K562 (cell line): ENCODE measurements around the gene BOLA1. TPM values are rescaled to one million over a fixed set of nuclear protein-coding genes. Genes with fewer than 3 reads are reported as not detected.

Source experiments
- ATAC-seq: fragments of 200-7000 bp; cut with Tn5 transposase; 3 replicates; pipeline ENCODE4 v1.9.1; 2020; ENCODE audit warnings: moderate library complexity
- BruUV-seq: library from RNA; stranded (reverse); fragments of 400-500 nt; replicated peaks from 2 replicates; lab custom pipeline; 2021; lab: Mats Ljungman, UMichigan
- CTCF ChIA-PET: fragments of 300-600 bp; formaldehyde crosslinking; extraction: SDS; loops from one replicate; lab custom pipeline; 2021; ENCODE audit warnings: low intra/inter-chr PET ratio; lab: Yijun Ruan, JAX
- POLR2A ChIA-PET: fragments of 300-600, 350-650 bp; sonication (Branson Sonifier 250); formaldehyde crosslinking; extraction: SDS; loops from one replicate; lab custom pipeline; 2021; ENCODE audit warnings: antibody characterized with exemption, inconsistent platforms; lab: Yijun Ruan, JAX
- DNase-seq, 4 experiments: peaks; one replicate each; pipeline versions ENCODE4 v3.0.0 to v3.0.0-alpha.2; 2011 to 2018; ENCODE audit warnings: low spot score in 3 of 4, mixed read lengths in 3 of 4; ENCODE audit errors: extremely low read depth in 1 of 4
- FAIRE-seq: peaks from 2 replicates; lab custom pipeline; 2011; peaks lifted over from hg19 to GRCh38; lab: Jason Lieb, UNC
- H2AFZ ChIP-seq: 2 replicates; pipeline ENCODE4 v1.6.0; 2011; ENCODE audit warnings: low read depth, low read length, control low read depth, inconsistent platforms
- H3K27ac ChIP-seq: fragments of 200-600 bp; 3 replicates; pipeline ENCODE4 v1.8.0; 2011; ENCODE audit warnings: low read depth, mild to moderate bottlenecking, control low read depth, inconsistent platforms, low read length, moderate library complexity, mixed read lengths; ENCODE audit errors: extremely low read depth
- H3K27me3 ChIP-seq, 2 experiments: fragments of 300-600 bp in 1 of 2; 2 replicates in 1 of 2; 3 replicates in 1 of 2; pipeline versions ENCODE4 v1.6.0 to v1.8.0; 2011; ENCODE audit warnings: inconsistent platforms in 2 of 2, low read length in 2 of 2, mild to moderate bottlenecking in 1 of 2, mixed read lengths in 1 of 2, moderate library complexity in 1 of 2; ENCODE audit not compliant: control insufficient read depth in 2 of 2, insufficient read depth in 2 of 2
- H3K36me3 ChIP-seq: fragments of 300-600 bp; 3 replicates; pipeline ENCODE4 v1.8.0; 2011; ENCODE audit warnings: mild to moderate bottlenecking, low read length, inconsistent platforms; ENCODE audit not compliant: control insufficient read depth, insufficient read depth
- H3K4me1 ChIP-seq, 2 experiments: fragments of 200-600 bp in 1 of 2; replicated peaks in 1 of 2; 2 replicates in 1 of 2; 3 replicates in 1 of 2; pipeline versions ENCODE4 v1.5.1 to v1.8.0; 2011; ENCODE audit warnings: inconsistent platforms in 2 of 2, low read length in 2 of 2, mild to moderate bottlenecking in 1 of 2, mixed read lengths in 1 of 2, moderate library complexity in 1 of 2; ENCODE audit not compliant: control insufficient read depth in 2 of 2, insufficient read depth in 2 of 2
- H3K4me2 ChIP-seq: 2 replicates; pipeline ENCODE4 v1.6.1; 2011; ENCODE audit warnings: low read length, control low read depth, inconsistent platforms, mixed read lengths; ENCODE audit not compliant: insufficient read depth
- H3K4me3 ChIP-seq: fragments of 200-600 bp; sonication (generic), shearing (Covaris generic); 2 replicates; pipeline ENCODE4 v1.5.1; 2016; ENCODE audit warnings: control low read depth, inconsistent platforms
- H3K79me2 ChIP-seq: fragments of 200-600 bp; 3 replicates; pipeline ENCODE4 v1.8.0; 2011; ENCODE audit warnings: low read length, inconsistent platforms; ENCODE audit not compliant: control insufficient read depth, insufficient read depth
- H3K9ac ChIP-seq, 2 experiments: 2 replicates each; pipeline versions ENCODE4 v1.6.0 to v1.6.1; 2011; ENCODE audit warnings: low read depth in 2 of 2, low read length in 2 of 2, control low read depth in 1 of 2, inconsistent platforms in 1 of 2, mild to moderate bottlenecking in 1 of 2, mixed read lengths in 1 of 2; ENCODE audit not compliant: insufficient read depth in 1 of 2
- H3K9me1 ChIP-seq: one replicate; pipeline ENCODE4 v1.6.0; 2011; ENCODE audit warnings: inconsistent platforms, mild to moderate bottlenecking, low read length, moderate library complexity; ENCODE audit not compliant: control insufficient read depth, insufficient read depth
- H3K9me3 ChIP-seq: replicated peaks from 2 replicates; pipeline ENCODE4 v1.5.1; 2011; ENCODE audit warnings: low read depth, low read length, inconsistent platforms; ENCODE audit not compliant: control insufficient read depth, insufficient read depth
- H4K20me1 ChIP-seq: replicated peaks from 2 replicates; pipeline ENCODE4 v1.6.1; 2011; ENCODE audit warnings: low read length, inconsistent platforms, mixed read lengths; ENCODE audit not compliant: control insufficient read depth, insufficient read depth
- DNMT1 ChIP-seq: fragments of 450-650 bp; IDR thresholded peaks from 2 replicates; pipeline ENCODE4 v1.6.1; 2016; ENCODE audit warnings: antibody characterized with exemption, mild to moderate bottlenecking
- ELF1 ChIP-seq: fragments of 200-800 bp; sonication (Bioruptor generic); IDR thresholded peaks from 2 replicates; pipeline ENCODE4 v1.6.1; 2016; ENCODE audit warnings: missing genetic modification characterization, missing compliant biosample characterization
- HNRNPH1 ChIP-seq: fragments of 200-400 bp; formaldehyde crosslinking; optimal IDR thresholded peaks from 2 replicates; pipeline ENCODE3; 2017; ENCODE audit warnings: low read depth, mild to moderate bottlenecking, low read length, moderate library complexity
- POLR2AphosphoS5 ChIP-seq: IDR thresholded peaks from 2 replicates; pipeline ENCODE4 v1.6.1; 2011; ENCODE audit warnings: mild to moderate bottlenecking, low read depth, low read length, moderate library complexity; ENCODE audit not compliant: control insufficient read depth, insufficient read depth
- POLR2G ChIP-seq: fragments of 200-400 bp; formaldehyde crosslinking; IDR thresholded peaks from 2 replicates; pipeline ENCODE4 v1.6.1; 2017; ENCODE audit warnings: low read depth, mild to moderate bottlenecking, antibody characterized with exemption, low read length, moderate library complexity
- SMAD3 ChIP-seq: fragments of 450-650 bp; formaldehyde crosslinking; conservative IDR thresholded peaks from 2 replicates; pipeline ENCODE4 v1.4.0; 2020; ENCODE audit warnings: mild to moderate bottlenecking
- SREBF2 ChIP-seq: sonication (generic); formaldehyde crosslinking; IDR thresholded peaks from 2 replicates; pipeline ENCODE4 v1.4.0; 2020; ENCODE audit warnings: mild to moderate bottlenecking, missing genetic modification reagents
- TAF15 ChIP-seq: fragments of 200-400 bp; formaldehyde crosslinking; IDR thresholded peaks from 2 replicates; pipeline ENCODE4 v1.6.1; 2017; ENCODE audit warnings: mild to moderate bottlenecking, low read depth, low read length, moderate library complexity
- XRCC5 ChIP-seq: fragments of 200-400 bp; formaldehyde crosslinking; IDR thresholded peaks from 2 replicates; pipeline ENCODE4 v1.6.1; 2017; ENCODE audit warnings: low read depth, mild to moderate bottlenecking, low read length
- ZFP30 ChIP-seq: fragments of 250-450 bp; sonication (Bioruptor Pico); IDR thresholded peaks from 2 replicates; pipeline ENCODE4 v1.8.0; 2022; ENCODE audit warnings: moderate library complexity, mild to moderate bottlenecking, inconsistent platforms, borderline replicate concordance
- ZNF197 ChIP-seq: fragments of 200-800 bp; sonication (Bioruptor generic); IDR thresholded peaks from 2 replicates; pipeline ENCODE4 v1.6.1; 2016; ENCODE audit warnings: low read depth, missing genetic modification characterization, missing compliant biosample characterization
- ZNF316 ChIP-seq: fragments of 450-650 bp; IDR thresholded peaks from 2 replicates; pipeline ENCODE4 v1.6.1; 2016
- ZNF609 ChIP-seq: sonication (generic); formaldehyde crosslinking; IDR thresholded peaks from 2 replicates; pipeline ENCODE4 v1.8.1; 2023; ENCODE audit warnings: missing genetic modification reagents, mild to moderate bottlenecking, borderline replicate concordance
- WGBS: fragments of 100-300 bp; shearing (Covaris generic); methylation state at CpG from one replicate; pipeline ENCODE4 v1.1.6; 2016; ENCODE audit warnings: low coverage, mixed read lengths; ENCODE audit not compliant: insufficient coverage; ENCODE audit errors: missing lambda C conversion rate; 5-methylcytosine and 5-hydroxymethylcytosine counted together
- in situ Hi-C: fragments of 300-500 bp; cut with MboI; formaldehyde crosslinking; loops from 4 replicates; pipeline ENCODE4 v1.15.0; 2018; ENCODE audit warnings: inconsistent platforms, mixed read lengths
- intact Hi-C: fragments of 100-400 bp; cut with micrococcal nuclease; formaldehyde crosslinking; loops from 2 replicates; pipeline ENCODE4 v1.14.2; 2022
- polyA plus RNA-seq, 8 experiments: library from polyadenylated mRNA; depleted of rRNA in 4 of 8; stranded (reverse) in 5 of 8; unstranded in 3 of 8; fragments of >200 nt; fragmentation: Nextera tagmentation in 2 of 8; fragmentation: Illumina TruSeq in 1 of 8; extraction: Ambion mirVana in 2 of 8; extraction: Trizol in 1 of 8; gene quantifications; 2 replicates each; pipeline versions ENCODE4 v1.2.1 to v1.2.3, GENCODE V29; 2011 to 2014; ENCODE audit warnings: inconsistent platforms in 1 of 8, missing spikeins in 1 of 8
- total RNA-seq, 7 experiments: library from RNA; depleted of rRNA in 6 of 7; stranded (reverse); fragments of >200 nt in 6 of 7; fragmentation: Illumina TruSeq in 2 of 7; extraction: Trizol in 2 of 7; gene quantifications; 2 replicates each; pipeline versions ENCODE4 v1.2.1 to v1.2.3, GENCODE V29; 2011 to 2021; ENCODE audit warnings: low replicate concordance in 1 of 7
- TF ChIP-seq, protein P1 (sequence below): fragments of 250-450 bp; sonication (Bioruptor Pico); IDR thresholded peaks from 2 replicates; pipeline ENCODE4 v1.8.0; 2021; ENCODE audit warnings: borderline replicate concordance, mild to moderate bottlenecking, moderate library complexity; ENCODE audit not compliant: poor library complexity, severe bottlenecking

The BOLA1 gene
- total and polyA plus RNA-seq, 9 of the 15 experiments (the other 6 are each of a cell fraction or from before 2014, with no cell fraction given): 0.18 to 1.2 (median 0.40) TPM; not detected in 2

- no peak for TF ChIP-seq HNRNPH1
- TF ChIP-seq ZNF609 (CRISPR knock-in tag): no peak
- TF ChIP-seq, protein P1, sequence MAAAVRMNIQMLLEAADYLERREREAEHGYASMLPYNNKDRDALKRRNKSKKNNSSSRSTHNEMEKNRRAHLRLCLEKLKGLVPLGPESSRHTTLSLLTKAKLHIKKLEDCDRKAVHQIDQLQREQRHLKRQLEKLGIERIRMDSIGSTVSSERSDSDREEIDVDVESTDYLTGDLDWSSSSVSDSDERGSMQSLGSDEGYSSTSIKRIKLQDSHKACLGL: no peak
- no peak for TF ChIP-seq SMAD3 (CRISPR knock-in tag)
- no peak for TF ChIP-seq TAF15
These were observed 19.8 kb upstream of the BOLA1 start (continued) for GRCh38 chr1:149879556-149879955.

GRCh38 chr1:149881876-149882275 lies 17.5 kb upstream of the BOLA1 start:
- Histone ChIP-seq H3K9ac (no peak overlapping the region), H3K27ac (no peak overlapping the region), H3K4me3 (no peak overlapping the region), H3K4me2 (peak overlapping the region; percentile 3; the same call in 1 of the 2 replicates), H3K9me1 (no peaks in the 10 kb centered on the region), H3K79me2 (peaks cover 54% of the 10 kb centered on the region), H3K4me1 (peaks cover 9 to 20% of the 10 kb centered on the region in 2 experiments), H3K27me3 (no peaks in the 10 kb centered on the region), H4K20me1 (peaks cover 27% of the 10 kb centered on the region), H2AFZ (no peak overlapping the region), H3K36me3 (peaks cover 9% of the 10 kb centered on the region; the same call in 2 of the 3 replicates), H3K9me3 (no peaks in the 10 kb centered on the region)
- in situ Hi-C loops (no loop called here), intact Hi-C loops (no loop called here)
- BruUV-seq: no TSS peak
- WGBS: 64% methylated on average over 1 of the region's 1 CpG
- POLR2A ChIA-PET: no interaction called here
- FAIRE-seq (no peak), DNase-seq (no peak), ATAC-seq (no peak)
- CTCF ChIA-PET: no interaction called here
- TF ChIP-seq POLR2AphosphoS5 (0 out of 2 replicates have a peak, but pooled peaks have one; percentile 15), XRCC5 (no peak), POLR2G (no peak), ZNF197 (CRISPR knock-in tag) (no peak), ZNF316 (0 out of 2 replicates have a peak, but pooled peaks have one; percentile 20), DNMT1 (no peak), ZFP30 (CRISPR knock-in tag) (no peak), ELF1 (tag) (no peak), SREBF2 (CRISPR knock-in tag) (no peak)
